ENCODE data around the gene EFNB1. TPM values are rescaled to one million over a fixed set of nuclear protein-coding genes. Genes with fewer than 3 reads are reported as not detected.

Gene EFNB1
- polyA plus RNA-seq, 4 donors: 98.2 to 132 (median 117) TPM

GRCh38 chrX:68878977-68879645, 50.3 kb downstream of the EFNB1 start:
- no peak for DNase-seq (ENCODE audit: low read depth in 4 of 4, low spot score in 3 of 4)

GRCh38 chrX:68880846-68881552, 52.2 kb downstream of the EFNB1 start:
- no peak for DNase-seq (ENCODE audit: low read depth in 4 of 4, low spot score in 3 of 4)

- no peak for DNase-seq (ENCODE audit: low read depth in 4 of 4, low spot score in 3 of 4)
Observed at GRCh38 chrX:68881911-68882310, 53.1 kb downstream of the EFNB1 start.

- DNase-seq (ENCODE audit: low read depth in 4 of 4, low spot score in 3 of 4): no peak
Observed at GRCh38 chrX:68883800-68884199, 55.0 kb downstream of the EFNB1 start.

- no peak for DNase-seq (ENCODE audit: low read depth in 4 of 4, low spot score in 3 of 4)
Observed at GRCh38 chrX:68889249-68889648, 60.4 kb downstream of the EFNB1 start.

Other genes starting within 250 kb of the EFNB1 start
- 10 to 100 TPM; 11.4 to 21.2 (median 17.3) TPM for gene STARD8, start 181.4 kb upstream of the EFNB1 start, polyA plus RNA-seq (ENCODE audit: insufficient read length in 4 of 4)